Renal cortical epithelial cell (primary cell): ENCODE data around the gene CNTNAP2. TPM values are rescaled to one million over a fixed set of nuclear protein-coding genes. Genes with fewer than 3 reads are reported as not detected.

Source experiments
- DNase-seq: peaks from one replicate; pipeline ENCODE4 v3.0.0-alpha.2; 2011; ENCODE audit warnings: low read depth
- total RNA-seq: library from RNA; depleted of rRNA; stranded (reverse); fragments of >200 nt; gene quantifications from 2 replicates; pipeline ENCODE4 v1.2.3, GENCODE V29; 2014

CNTNAP2 gene
- total RNA-seq, 1 donor from 2014 or later, result 0.25 TPM

DNA sequence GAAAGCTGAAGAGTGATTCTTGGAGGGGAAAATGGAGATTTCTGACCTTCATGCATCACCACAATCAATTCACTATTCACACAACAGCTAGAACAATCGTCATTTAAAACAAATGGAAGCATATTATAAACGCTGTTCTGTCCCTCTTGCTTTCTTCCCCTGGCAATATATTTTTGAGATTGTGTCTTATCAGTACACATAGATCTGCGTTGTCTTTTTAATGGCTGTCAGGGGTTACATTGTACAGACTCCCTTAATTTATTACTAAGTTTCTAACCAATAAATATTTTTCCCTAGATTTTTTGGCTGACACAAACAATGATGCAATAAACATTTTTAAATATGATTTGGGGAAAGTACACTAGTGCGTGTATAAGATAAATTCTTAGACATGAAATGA, 1358.3 kb downstream of the CNTNAP2 start:
- DNase-seq, result no peak

- DNase-seq, result no peak
These were observed 1360.9 kb downstream of the CNTNAP2 start for GRCh38 chr7:147477526-147477925.

DNA sequence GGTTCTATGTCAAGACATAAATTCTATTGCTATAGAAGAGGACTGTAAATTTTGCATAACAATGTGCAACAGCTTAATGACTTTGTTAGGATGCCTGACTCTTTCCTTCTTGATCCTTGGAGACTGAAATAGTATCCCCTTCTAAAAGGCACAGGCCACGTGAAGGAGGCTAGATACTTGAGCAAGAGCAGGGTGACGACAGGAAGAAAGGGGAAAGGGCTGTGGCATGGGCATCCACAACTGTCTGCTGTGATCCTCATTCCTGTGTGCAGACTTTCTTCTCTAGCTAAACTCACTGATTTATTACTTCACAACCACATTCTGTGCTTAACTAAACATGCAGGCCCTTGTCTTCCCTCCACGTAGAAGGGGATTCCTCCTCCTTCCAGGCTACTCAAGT, 1362.2 kb downstream of the CNTNAP2 start:
- no peak for DNase-seq

GRCh38 chr7:147483634-147484292, 1367.2 kb downstream of the CNTNAP2 start:
- DNase-seq, result no peak

GRCh38 chr7:147485660-147486210, 1369.1 kb downstream of the CNTNAP2 start:
- no peak for DNase-seq

DNA sequence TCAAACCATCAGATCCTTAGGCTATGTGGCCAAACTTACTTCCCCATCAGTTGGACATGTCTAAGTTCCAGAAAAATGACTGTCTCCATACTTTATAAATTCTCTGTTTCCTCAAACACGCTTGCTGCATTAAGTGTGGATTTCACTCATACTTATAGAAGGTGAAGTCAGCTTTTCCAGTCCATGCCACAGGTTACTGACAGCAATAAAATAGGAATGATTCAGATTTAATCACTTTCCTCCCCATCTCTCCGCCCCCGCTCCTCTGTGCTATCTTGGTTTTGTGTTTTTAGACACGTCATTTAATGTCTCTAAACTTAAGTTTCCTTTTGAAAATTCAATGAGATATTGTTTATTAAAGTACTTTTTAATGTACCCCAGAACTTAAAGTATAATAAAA, 1376.0 kb downstream of the CNTNAP2 start:
- no peak for DNase-seq

DNA sequence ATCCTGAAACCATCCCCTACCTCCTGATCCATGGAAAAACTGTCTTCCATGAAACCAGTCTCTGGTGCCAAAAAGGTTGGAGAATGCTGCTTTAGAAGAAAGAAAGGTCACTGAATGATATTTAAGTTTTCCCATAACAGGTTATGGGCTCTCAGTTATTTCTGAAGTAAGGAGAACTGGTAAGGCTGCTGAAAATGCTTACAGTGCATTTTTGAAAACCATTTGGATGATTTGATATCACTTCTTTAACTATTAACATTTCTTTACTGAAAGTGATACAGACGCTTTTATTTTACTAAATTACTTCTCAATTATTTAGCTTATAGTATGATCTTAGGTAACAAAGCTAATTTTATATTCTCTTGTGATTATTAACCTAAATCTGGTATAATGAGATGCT, 1379.6 kb downstream of the CNTNAP2 start:
- no peak for DNase-seq

DNA sequence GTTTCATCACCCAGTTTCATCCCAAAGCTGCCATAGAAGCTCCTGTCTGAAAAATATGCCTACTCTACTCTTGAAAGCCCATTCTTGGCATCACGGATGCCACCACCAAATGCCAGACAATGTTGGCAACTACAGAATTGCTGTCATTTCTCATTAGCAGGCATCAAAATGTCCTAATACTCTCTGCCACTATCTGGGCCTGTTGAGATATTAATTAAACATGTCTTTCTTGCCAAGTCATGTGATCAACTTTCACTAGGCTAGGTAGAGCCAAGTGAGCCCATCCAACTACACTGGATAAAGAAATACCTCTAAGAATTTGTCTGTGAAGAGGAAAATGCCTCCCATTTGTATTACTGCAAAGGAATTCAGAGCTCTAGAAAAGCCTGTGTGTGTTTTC, 1380.6 kb downstream of the CNTNAP2 start:
- no peak for DNase-seq

DNA sequence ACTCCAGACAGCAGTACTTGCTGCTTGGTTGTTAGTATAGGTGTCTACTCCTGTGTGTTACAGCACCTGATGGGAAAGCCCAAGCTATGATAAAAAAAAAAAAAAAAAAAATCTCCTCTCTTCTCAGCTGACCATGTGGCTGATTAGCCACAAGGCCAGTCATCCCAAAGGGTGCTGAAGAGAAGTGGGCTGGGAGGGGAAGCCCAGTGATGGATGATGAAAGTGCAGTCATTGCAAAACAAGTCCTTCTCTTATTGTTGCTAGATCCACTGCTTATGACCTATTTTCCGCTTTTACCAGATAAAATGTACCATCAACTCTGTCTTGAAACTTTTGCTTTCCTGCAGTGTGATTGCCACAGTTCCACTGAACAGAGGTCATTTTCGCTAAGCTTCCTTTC, 1381.5 kb downstream of the CNTNAP2 start:
- no peak for DNase-seq

DNA sequence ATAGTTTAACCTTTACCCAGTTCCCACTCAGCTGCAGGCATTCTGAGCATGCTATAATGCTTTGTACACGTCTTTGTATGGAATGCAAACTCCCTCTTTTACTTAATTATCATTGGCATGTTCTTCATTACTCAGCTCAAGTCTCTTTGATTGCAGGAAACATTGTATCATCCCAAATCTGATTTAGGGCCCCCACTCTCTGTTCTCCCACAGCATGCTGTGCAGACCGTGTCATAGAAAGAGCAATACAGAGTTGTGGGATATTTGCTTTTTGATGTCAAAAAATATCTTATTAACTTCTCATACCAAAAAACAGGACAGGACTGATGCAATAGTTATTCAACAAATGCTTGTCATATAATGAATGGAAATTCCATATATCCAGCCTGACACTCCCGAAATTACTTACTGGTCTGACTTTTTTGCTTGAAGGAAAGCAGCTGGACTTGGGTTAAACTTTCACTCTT, 1392.5 kb downstream of the CNTNAP2 start:
- DNase-seq, result peak; percentile 1

GRCh38 chr7:147509541-147510200, 1393.1 kb downstream of the CNTNAP2 start:
- DNase-seq, result no peak

DNA sequence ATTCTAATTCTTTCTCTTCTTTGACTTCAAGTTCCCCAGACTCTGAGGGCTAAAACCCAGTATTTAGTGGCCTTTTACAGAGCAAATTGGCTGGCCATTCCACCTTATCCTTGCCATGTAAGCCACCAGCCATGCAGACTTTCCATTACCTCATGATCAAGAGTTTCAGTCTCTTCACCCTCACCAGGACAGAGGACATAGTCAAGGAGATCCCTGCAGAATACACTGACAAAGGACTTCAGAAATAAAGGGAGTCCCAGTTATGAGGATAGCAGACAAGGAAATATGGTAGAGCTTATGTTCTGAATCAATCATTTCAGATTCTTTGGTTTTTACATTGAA, 1393.6 kb downstream of the CNTNAP2 start:
- DNase-seq, result no peak

DNA sequence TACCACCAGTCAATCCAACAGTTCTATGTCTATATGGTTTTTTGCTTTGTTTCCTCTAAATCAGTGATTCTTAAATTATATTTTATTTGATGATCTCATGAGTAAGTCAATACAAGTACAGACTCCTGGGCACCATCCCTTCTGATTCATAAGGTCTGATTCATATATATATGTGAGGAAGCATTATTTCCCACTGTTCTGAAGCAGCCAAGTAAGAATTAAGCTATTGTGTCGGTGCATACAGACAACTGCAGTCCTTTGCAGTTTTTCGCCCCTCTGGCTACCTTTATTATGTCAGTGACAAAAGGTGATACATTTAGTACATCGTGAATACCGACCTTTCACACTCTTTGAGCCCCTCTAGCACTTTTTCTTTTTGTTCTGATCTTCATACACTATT, 1394.3 kb downstream of the CNTNAP2 start:
- no peak for DNase-seq

GRCh38 chr7:147513451-147513850, 1396.8 kb downstream of the CNTNAP2 start:
- no peak for DNase-seq

- no peak for DNase-seq
These were observed 1399.8 kb downstream of the CNTNAP2 start for GRCh38 chr7:147516391-147516790.

DNA sequence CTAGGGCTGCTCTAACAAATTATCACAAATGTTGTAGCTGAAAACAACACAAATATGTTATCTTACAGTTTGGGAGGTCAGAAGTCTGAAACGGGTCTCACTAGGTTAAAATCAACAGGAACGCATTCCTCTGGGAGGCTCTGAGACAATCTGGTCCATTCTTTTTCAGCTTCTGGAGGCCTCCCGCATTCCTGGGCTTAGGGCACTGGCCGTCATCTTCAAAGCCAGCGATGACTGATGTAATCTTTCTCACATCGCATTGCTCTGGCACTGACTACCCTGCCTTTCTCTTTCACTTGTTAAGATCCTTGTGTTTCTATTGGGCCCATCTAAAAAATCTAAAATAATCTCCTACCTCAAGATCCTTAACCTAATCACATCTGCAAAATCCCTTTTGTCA, 1402.5 kb downstream of the CNTNAP2 start:
- no peak for DNase-seq

GRCh38 chr7:147523056-147523455, 1406.5 kb downstream of the CNTNAP2 start:
- DNase-seq, result no peak

GRCh38 chr7:147524726-147525250, 1408.2 kb downstream of the CNTNAP2 start:
- no peak for DNase-seq

- DNase-seq, result no peak
These were observed 1408.7 kb downstream of the CNTNAP2 start for GRCh38 chr7:147525325-147525724.

DNA sequence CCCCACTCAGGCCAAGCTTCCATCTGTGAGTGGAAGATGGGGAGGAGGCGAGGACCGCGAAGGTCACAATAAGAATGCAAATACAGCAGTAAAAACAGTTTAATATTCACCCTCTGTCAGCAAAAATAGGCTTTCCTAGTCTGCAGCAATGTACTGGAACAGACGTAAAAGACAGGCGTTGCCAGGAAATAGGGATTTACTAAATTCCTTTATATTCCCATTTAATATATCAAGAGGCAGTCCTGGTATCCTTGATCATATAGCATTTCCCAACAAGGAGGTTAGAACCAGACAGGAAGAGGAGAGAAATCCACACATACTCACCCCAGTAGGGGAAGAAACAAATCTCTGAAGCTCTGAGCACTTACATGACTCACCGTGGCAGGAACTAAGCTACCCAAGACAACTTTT, 1419.1 kb downstream of the CNTNAP2 start:
- no peak for DNase-seq

GRCh38 chr7:147539685-147540084, 1423.1 kb downstream of the CNTNAP2 start:
- DNase-seq, result no peak

DNA sequence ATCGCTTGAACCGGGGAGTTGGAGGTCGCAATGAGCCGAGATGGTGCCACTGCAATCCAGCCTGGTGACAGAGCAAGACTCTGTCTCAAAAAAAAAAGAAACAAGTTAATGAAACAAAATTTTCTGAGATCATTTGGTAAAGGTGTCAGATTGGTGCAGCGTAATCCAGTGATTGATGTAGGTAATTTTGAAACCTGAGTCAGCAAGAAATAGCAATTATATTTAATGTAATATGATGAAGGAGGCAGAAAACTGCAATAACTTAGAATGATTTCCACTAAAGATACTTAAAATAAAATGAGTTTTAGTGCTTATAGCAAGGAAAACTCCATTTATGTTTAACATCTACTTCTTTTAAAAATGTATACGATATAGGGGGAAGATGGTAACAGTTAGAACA, 1424.1 kb downstream of the CNTNAP2 start:
- DNase-seq, result no peak

DNA sequence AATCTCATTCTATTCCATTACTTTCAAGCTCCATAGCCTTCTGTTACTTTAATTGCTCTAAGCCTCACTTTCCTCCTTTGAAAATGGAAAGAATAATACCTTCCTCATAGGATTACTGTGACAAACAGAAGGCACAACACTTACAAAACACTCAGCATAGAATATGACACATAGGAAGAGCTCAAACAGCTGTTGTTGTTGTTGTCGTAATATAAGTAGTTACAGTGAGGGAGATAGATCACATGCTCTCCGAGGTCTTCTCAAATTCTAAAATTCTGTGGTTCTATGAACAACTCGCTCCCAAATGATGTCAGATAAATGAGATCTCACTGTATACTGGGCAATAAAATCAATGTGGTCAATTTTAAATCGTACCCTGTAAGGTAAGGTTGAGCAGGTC, 1424.7 kb downstream of the CNTNAP2 start:
- no peak for DNase-seq
